Measurements from ENCODE around the gene DARS1. TPM values are rescaled to one million over a fixed set of nuclear protein-coding genes. Genes with fewer than 3 reads are reported as not detected.

DARS1 gene
- total RNA-seq, 1 experiment from 2014 or later = 57.5 TPM

DNA sequence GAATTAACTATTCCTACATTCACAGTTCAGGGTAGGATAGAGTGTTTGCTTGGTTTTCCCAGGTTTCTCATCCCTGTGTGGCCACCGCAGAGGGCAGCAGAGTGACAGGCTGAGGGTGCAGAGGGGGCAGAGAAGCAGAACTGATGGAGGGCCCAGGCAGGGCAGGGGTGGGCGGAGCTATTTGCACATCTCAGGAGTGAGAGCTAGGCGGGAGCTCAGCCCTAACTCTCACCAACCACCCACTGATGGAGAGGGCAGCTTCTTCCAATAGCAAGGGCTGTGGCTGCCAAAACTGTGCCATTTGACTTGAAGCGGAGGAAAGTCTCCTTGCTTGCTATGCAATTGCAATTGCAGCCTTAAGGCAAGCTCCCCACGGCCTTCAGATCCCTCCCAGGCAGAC lies 12.0 kb upstream of the DARS1 start:
- Mint-ChIP-seq H3K36me3 (ENCODE audit: insufficient read depth, unreplicated experiment) (no peaks in the 10 kb centered on the region), H3K9me3 (ENCODE audit: low read depth, unreplicated experiment) (no peaks in the 10 kb centered on the region), H3K27ac (ENCODE audit: unreplicated experiment) (no peak overlapping the region), H3K4me1 (ENCODE audit: low read depth, unreplicated experiment) (no peaks in the 10 kb centered on the region), H3K27me3 (ENCODE audit: unreplicated experiment) (no peaks in the 10 kb centered on the region), H3K4me3 (ENCODE audit: low read depth, unreplicated experiment) (no peak overlapping the region)
- CTCF ChIA-PET = no interaction called here
- DNase-seq = peak; percentile 4
- no TSS peak for BruUV-seq (replicated peaks)
- TF ChIP-seq, protein P1, sequence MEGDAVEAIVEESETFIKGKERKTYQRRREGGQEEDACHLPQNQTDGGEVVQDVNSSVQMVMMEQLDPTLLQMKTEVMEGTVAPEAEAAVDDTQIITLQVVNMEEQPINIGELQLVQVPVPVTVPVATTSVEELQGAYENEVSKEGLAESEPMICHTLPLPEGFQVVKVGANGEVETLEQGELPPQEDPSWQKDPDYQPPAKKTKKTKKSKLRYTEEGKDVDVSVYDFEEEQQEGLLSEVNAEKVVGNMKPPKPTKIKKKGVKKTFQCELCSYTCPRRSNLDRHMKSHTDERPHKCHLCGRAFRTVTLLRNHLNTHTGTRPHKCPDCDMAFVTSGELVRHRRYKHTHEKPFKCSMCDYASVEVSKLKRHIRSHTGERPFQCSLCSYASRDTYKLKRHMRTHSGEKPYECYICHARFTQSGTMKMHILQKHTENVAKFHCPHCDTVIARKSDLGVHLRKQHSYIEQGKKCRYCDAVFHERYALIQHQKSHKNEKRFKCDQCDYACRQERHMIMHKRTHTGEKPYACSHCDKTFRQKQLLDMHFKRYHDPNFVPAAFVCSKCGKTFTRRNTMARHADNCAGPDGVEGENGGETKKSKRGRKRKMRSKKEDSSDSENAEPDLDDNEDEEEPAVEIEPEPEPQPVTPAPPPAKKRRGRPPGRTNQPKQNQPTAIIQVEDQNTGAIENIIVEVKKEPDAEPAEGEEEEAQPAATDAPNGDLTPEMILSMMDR (IDR thresholded peaks at IDR 0.05; ENCODE audit: unreplicated experiment) = no peak
- intact Hi-C loops (cut with micrococcal nuclease; ENCODE audit: unreplicated experiment) = no loop called here

DNA sequence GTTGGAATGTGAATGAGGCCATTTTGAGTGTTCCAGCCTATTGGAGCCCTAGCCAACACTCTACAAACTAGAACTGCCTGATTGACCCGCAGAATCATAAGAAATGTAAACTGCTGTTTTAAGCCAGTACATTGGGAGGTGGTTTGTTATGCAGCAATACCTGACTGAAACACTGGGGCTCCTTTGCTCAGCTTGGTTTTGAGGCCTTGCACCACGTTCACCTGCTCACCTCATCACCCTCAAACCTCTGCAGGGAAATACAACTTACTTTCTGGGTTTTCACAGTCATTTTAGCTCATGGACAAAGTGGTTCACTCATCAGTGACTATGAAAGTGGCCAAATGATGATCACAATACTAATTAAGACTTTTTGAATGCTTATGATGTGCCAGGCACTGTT lies 10.9 kb upstream of the DARS1 start:
- Mint-ChIP-seq H3K4me3 (ENCODE audit: low read depth, unreplicated experiment) (no peak overlapping the region), H3K27me3 (ENCODE audit: unreplicated experiment) (no peaks in the 10 kb centered on the region), H3K36me3 (ENCODE audit: insufficient read depth, unreplicated experiment) (no peaks in the 10 kb centered on the region), H3K9me3 (ENCODE audit: low read depth, unreplicated experiment) (no peaks in the 10 kb centered on the region), H3K27ac (ENCODE audit: unreplicated experiment) (no peak overlapping the region), H3K4me1 (ENCODE audit: low read depth, unreplicated experiment) (no peaks in the 10 kb centered on the region)
- CTCF ChIA-PET = no interaction called here
- TF ChIP-seq, protein P1 (IDR thresholded peaks at IDR 0.05; ENCODE audit: unreplicated experiment) = no peak
- no TSS peak for BruUV-seq (replicated peaks)
- intact Hi-C loops (cut with micrococcal nuclease; ENCODE audit: unreplicated experiment) = no loop called here
- no peak for DNase-seq

DNA sequence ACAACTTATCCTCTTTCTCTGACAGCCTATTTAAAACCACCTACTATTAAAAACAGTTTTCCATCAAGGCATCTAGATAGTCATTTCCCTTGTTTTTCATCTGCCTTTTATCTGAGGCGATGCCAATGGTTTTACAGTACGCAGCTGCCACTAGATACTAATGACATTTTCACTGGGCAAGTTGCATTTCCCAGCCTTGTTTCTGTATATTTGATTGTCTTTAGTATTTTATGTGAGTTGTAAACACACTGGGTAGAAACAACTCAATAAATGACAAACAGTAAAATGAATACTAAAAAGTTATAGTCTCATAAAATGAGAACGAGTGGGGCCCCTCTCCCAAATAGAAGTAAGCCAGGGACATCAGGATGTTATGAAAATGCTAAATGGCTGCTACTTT lies 8.9 kb upstream of the DARS1 start:
- intact Hi-C loops (cut with micrococcal nuclease; ENCODE audit: unreplicated experiment) = no loop called here
- TF ChIP-seq, protein P1 (IDR thresholded peaks at IDR 0.05; ENCODE audit: unreplicated experiment) = no peak
- CTCF ChIA-PET = no interaction called here
- no peak overlapping the region for H3K4me3 Mint-ChIP-seq (ENCODE audit: low read depth, unreplicated experiment)
- no peaks in the 10 kb centered on the region for H3K36me3 Mint-ChIP-seq (ENCODE audit: insufficient read depth, unreplicated experiment)
- DNase-seq = no peak
- no peak overlapping the region for H3K27ac Mint-ChIP-seq (ENCODE audit: unreplicated experiment)
- no peaks in the 10 kb centered on the region for H3K27me3 Mint-ChIP-seq (ENCODE audit: unreplicated experiment)
- H3K4me1 Mint-ChIP-seq (ENCODE audit: low read depth, unreplicated experiment) = no peaks in the 10 kb centered on the region
- no peaks in the 10 kb centered on the region for H3K9me3 Mint-ChIP-seq (ENCODE audit: low read depth, unreplicated experiment)
- no TSS peak for BruUV-seq (replicated peaks)

DNA sequence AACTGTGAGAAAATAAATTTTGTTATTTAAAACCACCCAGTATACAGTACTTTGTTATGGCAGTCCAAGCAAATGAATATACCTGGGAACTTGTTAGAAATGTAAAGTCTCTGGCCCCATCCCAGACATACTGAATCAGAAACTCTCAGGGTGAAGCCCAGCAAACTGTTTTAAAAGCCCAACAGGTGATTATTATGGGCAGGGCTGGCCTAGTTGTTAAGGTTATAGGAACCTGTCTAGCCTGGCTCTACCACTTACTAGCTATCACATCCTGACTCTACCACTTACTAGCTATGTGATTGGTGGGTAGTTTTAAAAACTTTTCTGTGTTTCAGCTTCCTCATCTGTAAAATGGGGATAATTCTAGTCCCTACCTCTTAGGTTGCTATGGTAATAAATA lies 8.0 kb upstream of the DARS1 start:
- no TSS peak for BruUV-seq (replicated peaks)
- CTCF ChIA-PET = no interaction called here
- intact Hi-C loops (cut with micrococcal nuclease; ENCODE audit: unreplicated experiment) = no loop called here
- TF ChIP-seq, protein P1 (IDR thresholded peaks at IDR 0.05; ENCODE audit: unreplicated experiment) = no peak
- H3K9me3 Mint-ChIP-seq (ENCODE audit: low read depth, unreplicated experiment) = no peaks in the 10 kb centered on the region
- DNase-seq = no peak
- no peaks in the 10 kb centered on the region for H3K36me3 Mint-ChIP-seq (ENCODE audit: insufficient read depth, unreplicated experiment)
- H3K27me3 Mint-ChIP-seq (ENCODE audit: unreplicated experiment) = no peaks in the 10 kb centered on the region
- H3K4me1 Mint-ChIP-seq (ENCODE audit: low read depth, unreplicated experiment) = no peaks in the 10 kb centered on the region
- H3K4me3 Mint-ChIP-seq (ENCODE audit: low read depth, unreplicated experiment) = no peak overlapping the region
- H3K27ac Mint-ChIP-seq (ENCODE audit: unreplicated experiment) = no peak overlapping the region

DNA sequence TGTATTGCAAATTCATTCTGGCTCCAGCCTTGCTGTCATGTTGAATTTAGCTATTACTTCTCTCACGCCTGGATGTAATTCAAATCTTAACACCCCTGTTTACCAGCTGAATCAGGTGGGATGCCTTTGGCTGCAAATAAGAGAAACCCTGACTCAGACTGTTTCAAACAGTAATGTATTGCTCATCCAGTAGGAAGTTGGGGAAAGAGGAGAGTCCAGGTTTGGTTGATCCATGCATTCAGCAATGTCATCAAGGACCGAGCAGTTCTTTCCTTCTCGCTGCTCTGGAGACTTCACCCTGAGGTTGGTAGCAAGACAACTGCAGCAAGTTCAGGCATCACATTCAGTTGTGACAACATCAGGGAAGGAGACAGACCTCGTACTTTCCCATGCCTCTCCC lies 6.4 kb upstream of the DARS1 start:
- Mint-ChIP-seq H3K4me1 (ENCODE audit: low read depth, unreplicated experiment) (no peaks in the 10 kb centered on the region), H3K4me3 (ENCODE audit: low read depth, unreplicated experiment) (no peak overlapping the region), H3K27ac (ENCODE audit: unreplicated experiment) (no peak overlapping the region), H3K36me3 (ENCODE audit: insufficient read depth, unreplicated experiment) (no peaks in the 10 kb centered on the region), H3K27me3 (ENCODE audit: unreplicated experiment) (no peaks in the 10 kb centered on the region), H3K9me3 (ENCODE audit: low read depth, unreplicated experiment) (no peaks in the 10 kb centered on the region)
- CTCF ChIA-PET = no interaction called here
- TF ChIP-seq, protein P1 (IDR thresholded peaks at IDR 0.05; ENCODE audit: unreplicated experiment) = no peak
- BruUV-seq (replicated peaks) = no TSS peak
- intact Hi-C loops (cut with micrococcal nuclease; ENCODE audit: unreplicated experiment) = no loop called here
- DNase-seq = no peak
